ENCODE data around the gene RYR1. TPM values are rescaled to one million over a fixed set of nuclear protein-coding genes. Genes with fewer than 3 reads are reported as not detected.

The RYR1 gene
- total and polyA plus RNA-seq, 8 donors = 1.5 to 5.8 (median 3.6) TPM

- no peaks in the 10 kb centered on the region for H3K27me3 ChIP-seq
- ATAC-seq = no peak
- TF ChIP-seq, protein P1, sequence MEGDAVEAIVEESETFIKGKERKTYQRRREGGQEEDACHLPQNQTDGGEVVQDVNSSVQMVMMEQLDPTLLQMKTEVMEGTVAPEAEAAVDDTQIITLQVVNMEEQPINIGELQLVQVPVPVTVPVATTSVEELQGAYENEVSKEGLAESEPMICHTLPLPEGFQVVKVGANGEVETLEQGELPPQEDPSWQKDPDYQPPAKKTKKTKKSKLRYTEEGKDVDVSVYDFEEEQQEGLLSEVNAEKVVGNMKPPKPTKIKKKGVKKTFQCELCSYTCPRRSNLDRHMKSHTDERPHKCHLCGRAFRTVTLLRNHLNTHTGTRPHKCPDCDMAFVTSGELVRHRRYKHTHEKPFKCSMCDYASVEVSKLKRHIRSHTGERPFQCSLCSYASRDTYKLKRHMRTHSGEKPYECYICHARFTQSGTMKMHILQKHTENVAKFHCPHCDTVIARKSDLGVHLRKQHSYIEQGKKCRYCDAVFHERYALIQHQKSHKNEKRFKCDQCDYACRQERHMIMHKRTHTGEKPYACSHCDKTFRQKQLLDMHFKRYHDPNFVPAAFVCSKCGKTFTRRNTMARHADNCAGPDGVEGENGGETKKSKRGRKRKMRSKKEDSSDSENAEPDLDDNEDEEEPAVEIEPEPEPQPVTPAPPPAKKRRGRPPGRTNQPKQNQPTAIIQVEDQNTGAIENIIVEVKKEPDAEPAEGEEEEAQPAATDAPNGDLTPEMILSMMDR (IDR thresholded peaks at IDR 0.05) = no peak
- H3K27ac ChIP-seq = no peak overlapping the region
- H3K4me3 ChIP-seq = no peak overlapping the region
- H3K9me3 ChIP-seq = no peaks in the 10 kb centered on the region
- no peaks in the 10 kb centered on the region for H3K4me1 ChIP-seq
- intact Hi-C loops (cut with DNase I) = no loop called here
- no peak for DNase-seq
- H3K36me3 ChIP-seq = no peaks in the 10 kb centered on the region
Observed at GRCh38 chr19:38451036-38451435, 17.5 kb downstream of the RYR1 start.

DNA sequence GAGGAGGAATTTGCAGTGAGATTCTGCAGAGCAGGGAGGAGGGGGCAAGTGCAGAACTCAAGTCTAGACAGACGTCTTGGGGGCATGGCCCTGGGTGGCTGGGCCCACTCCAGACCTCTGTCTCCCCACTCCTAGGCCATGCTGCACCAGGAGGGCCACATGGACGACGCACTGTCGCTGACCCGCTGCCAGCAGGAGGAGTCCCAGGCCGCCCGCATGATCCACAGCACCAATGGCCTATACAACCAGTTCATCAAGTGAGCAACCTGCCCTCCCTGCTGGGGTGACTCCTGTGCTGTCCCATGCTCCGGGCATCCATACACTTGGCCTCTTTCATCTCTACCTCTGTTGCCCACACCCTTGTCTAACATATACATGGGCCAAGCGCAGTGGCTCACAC lies 18.1 kb downstream of the RYR1 start:
- intact Hi-C loops (cut with DNase I) = no loop called here
- ATAC-seq = no peak
- H3K4me3 ChIP-seq = no peak overlapping the region

GRCh38 chr19:38452430-38453366 lies 19.2 kb downstream of the RYR1 start:
- ATAC-seq (no peak), DNase-seq (peak in 1 of 4 donors; percentile 83)
- TF ChIP-seq, protein P1 (IDR thresholded peaks at IDR 0.05) = no peak
- Histone ChIP-seq H3K27ac (no peak overlapping the region), H3K27me3 (no peaks in the 10 kb centered on the region), H3K4me1 (no peaks in the 10 kb centered on the region), H3K36me3 (no peaks in the 10 kb centered on the region), H3K4me3 (no peak overlapping the region), H3K9me3 (no peaks in the 10 kb centered on the region)
- intact Hi-C loops (cut with DNase I) = no loop called here

More for the DNA sequence above, 18.1 kb downstream of the RYR1 start:
- DNase-seq = no peak
- Histone ChIP-seq H3K9me3 (no peaks in the 10 kb centered on the region), H3K27ac (no peak overlapping the region), H3K27me3 (no peaks in the 10 kb centered on the region), H3K36me3 (no peaks in the 10 kb centered on the region), H3K4me1 (no peaks in the 10 kb centered on the region)
- TF ChIP-seq, protein P1 (IDR thresholded peaks at IDR 0.05) = no peak

GRCh38 chr19:38453596-38453995 lies 20.1 kb downstream of the RYR1 start:
- TF ChIP-seq, protein P1 (IDR thresholded peaks at IDR 0.05) = no peak
- H3K4me3 ChIP-seq = no peak overlapping the region
- no peaks in the 10 kb centered on the region for H3K9me3 ChIP-seq
- no peaks in the 10 kb centered on the region for H3K27me3 ChIP-seq
- intact Hi-C loops (cut with DNase I) = no loop called here
- no peak for ATAC-seq
- no peak for DNase-seq
- H3K27ac ChIP-seq = no peak overlapping the region
- H3K36me3 ChIP-seq = no peaks in the 10 kb centered on the region
- H3K4me1 ChIP-seq = no peaks in the 10 kb centered on the region

DNA sequence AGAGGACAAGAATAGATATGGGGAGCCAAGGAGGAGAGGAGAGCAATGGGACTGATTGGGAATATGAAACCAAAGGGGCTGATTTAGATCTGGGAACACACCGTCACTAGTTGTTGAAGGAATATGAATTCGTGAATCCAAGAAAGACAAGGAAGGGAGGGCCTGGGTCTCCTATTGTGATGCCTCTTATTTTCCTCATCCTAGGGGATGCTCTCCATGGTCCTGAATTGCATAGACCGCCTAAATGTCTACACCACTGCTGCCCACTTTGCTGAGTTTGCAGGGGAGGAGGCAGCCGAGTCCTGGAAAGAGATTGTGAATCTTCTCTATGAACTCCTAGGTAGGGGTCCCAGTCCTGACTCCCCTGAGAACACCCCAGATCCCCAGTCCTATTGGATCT lies 21.5 kb downstream of the RYR1 start:
- Histone ChIP-seq H3K9me3 (no peaks in the 10 kb centered on the region), H3K4me1 (no peaks in the 10 kb centered on the region), H3K36me3 (no peaks in the 10 kb centered on the region), H3K27ac (no peak overlapping the region), H3K27me3 (no peaks in the 10 kb centered on the region), H3K4me3 (no peak overlapping the region)
- ATAC-seq (peak; percentile 35), DNase-seq (peak in 2 of 4 donors; percentile 22 to 26)
- intact Hi-C loops (cut with DNase I) = no loop called here
- TF ChIP-seq, protein P1 (IDR thresholded peaks at IDR 0.05) = no peak

All from left lung (tissue), 10 donors.